ENCODE results near the gene SS18. TPM values are rescaled to one million over a fixed set of nuclear protein-coding genes. Genes with fewer than 3 reads are reported as not detected.
"Not testable (repeated sequence)": the region's sequence is repeated elsewhere in the genome, so short reads cannot be mapped to it uniquely, and the experiment has no call there.

The SS18 gene
- total and polyA plus RNA-seq, 2 of the 13 experiments (the other 11 are each of a cell fraction or from before 2014, with no cell fraction given), result 49.2 to 82.7 TPM

- ATAC-seq (no peak), FAIRE-seq (no peak), DNase-seq (ENCODE audit: low spot score) (no peak)
- Histone ChIP-seq H3K27me3 (ENCODE audit: control insufficient read depth in 1 of 2, insufficient read depth in 2 of 2, low read length in 2 of 2) (peaks cover 0 to 2% of the 10 kb centered on the region in 2 experiments; a peak in 1 of 5 replicates), H4K20me1 (ENCODE audit: insufficient read depth, low read length) (no peaks in the 10 kb centered on the region), H3K36me3 (replicated peaks in 1 of 2; ENCODE audit: control insufficient read depth in 1 of 2, insufficient read depth in 2 of 2, low read length in 2 of 2) (no peaks in the 10 kb centered on the region), H3K9ac (ENCODE audit: insufficient read depth, low read depth, low read length) (no peak within 1 kb of the TSS), H3K4me2 (ENCODE audit: low read depth, low read length) (no peak within 1 kb of the TSS), H3K4me3 (replicated peaks in 1 of 3; ENCODE audit: insufficient read depth in 1 of 3, low read depth in 2 of 3, low read length in 3 of 3) (no peak within 1 kb of the TSS), H3K9me3 (ENCODE audit: low read length) (no peaks in the 10 kb centered on the region), H3K27ac (ENCODE audit: extremely low read length, insufficient read depth, low read length) (no peak within 1 kb of the TSS), H2AFZ (ENCODE audit: low read length) (no peak within 1 kb of the TSS), H3K4me1 (ENCODE audit: insufficient read depth, low read length) (no peaks in the 10 kb centered on the region), H3K79me2 (ENCODE audit: insufficient read depth, low read length) (no peaks in the 10 kb centered on the region)
- intact Hi-C loops (cut with micrococcal nuclease; ENCODE audit: unreplicated experiment), result no loop called here
- POLR2A ChIA-PET, result no interaction called here
- BruUV-seq (replicated peaks), result no TSS peak
- in situ Hi-C loops (cut with HindIII; ENCODE audit: extremely low pct_ligation_motif_present, low pct_unique_long_range_greater_than_20kb), result no loop called here
- 81% methylated on average over 30 of the region's 31 CpGs for WGBS (ENCODE audit: low lambda C conversion rate)
- TF ChIP-seq SALL1 (CRISPR knock-in tag; IDR thresholded peaks at IDR 0.05), result no peak
- TF ChIP-seq YY1 (IDR thresholded peaks at IDR 0.05; ENCODE audit: insufficient read depth, insufficient replicate concordance, low read depth, low read length), result no peak
- TF ChIP-seq, protein P1, sequence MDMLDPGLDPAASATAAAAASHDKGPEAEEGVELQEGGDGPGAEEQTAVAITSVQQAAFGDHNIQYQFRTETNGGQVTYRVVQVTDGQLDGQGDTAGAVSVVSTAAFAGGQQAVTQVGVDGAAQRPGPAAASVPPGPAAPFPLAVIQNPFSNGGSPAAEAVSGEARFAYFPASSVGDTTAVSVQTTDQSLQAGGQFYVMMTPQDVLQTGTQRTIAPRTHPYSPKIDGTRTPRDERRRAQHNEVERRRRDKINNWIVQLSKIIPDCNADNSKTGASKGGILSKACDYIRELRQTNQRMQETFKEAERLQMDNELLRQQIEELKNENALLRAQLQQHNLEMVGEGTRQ (IDR thresholded peaks at IDR 0.05; ENCODE audit: low read depth, low read length), result no peak
- TF ChIP-seq, protein P1 (CRISPR knock-in tag; IDR thresholded peaks at IDR 0.05; ENCODE audit: borderline replicate concordance), result no peak
- TF ChIP-seq KLF9 (CRISPR knock-in tag; IDR thresholded peaks at IDR 0.05; ENCODE audit: low read depth), result no peak
- no peak for TF ChIP-seq SMAD3 (CRISPR knock-in tag; IDR thresholded peaks at IDR 0.05)
- TF ChIP-seq CREB1 (IDR thresholded peaks at IDR 0.05), result no peak
- no peak for TF ChIP-seq CREB1 (CRISPR knock-in tag; IDR thresholded peaks at IDR 0.05)
- TF ChIP-seq, protein P2, sequence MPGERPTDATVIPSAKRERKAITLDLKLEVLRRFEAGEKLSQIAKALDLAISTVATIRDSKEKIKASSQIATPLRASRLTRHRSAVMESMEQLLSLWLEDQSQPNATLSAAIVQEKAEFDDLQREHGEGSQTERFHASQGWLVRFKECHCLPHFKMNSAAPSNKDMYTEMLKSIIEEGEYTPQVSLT (CRISPR knock-in tag; IDR thresholded peaks at IDR 0.05; ENCODE audit: borderline replicate concordance, low read depth), result no peak
- TF ChIP-seq NFKB2 (CRISPR knock-in tag; IDR thresholded peaks at IDR 0.05; ENCODE audit: borderline replicate concordance), result no peak
- CTCF ChIA-PET (ENCODE audit: low intra/inter-chr PET ratio, low total read pairs), result no interaction called here
Measured at GRCh38 chr18:26133652-26134051, 43.2 kb upstream of the SS18 start, which contains the start of gene PSMA8. TSS of gene PSMA8 (plus strand) at chr18:26133869. CDS start at chr18:26133966, 97 bp downstream.

GRCh38 chr18:26128192-26128591 lies 37.8 kb upstream of the SS18 start:
- CTCF ChIA-PET (ENCODE audit: low intra/inter-chr PET ratio, low total read pairs); ATAC-seq; H3K27ac ChIP-seq (ENCODE audit: extremely low read length, insufficient read depth, low read length); BruUV-seq (replicated peaks); H3K27me3 ChIP-seq (ENCODE audit: control insufficient read depth in 1 of 2, insufficient read depth in 2 of 2, low read length in 2 of 2); H3K4me2 ChIP-seq (ENCODE audit: low read depth, low read length); H3K9me3 ChIP-seq (ENCODE audit: low read length); POLR2A ChIA-PET; in situ Hi-C loops (cut with HindIII; ENCODE audit: extremely low pct_ligation_motif_present, low pct_unique_long_range_greater_than_20kb); H3K4me1 ChIP-seq (ENCODE audit: insufficient read depth, low read length); intact Hi-C loops (cut with micrococcal nuclease; ENCODE audit: unreplicated experiment); H2AFZ ChIP-seq (ENCODE audit: low read length); H3K4me3 ChIP-seq (replicated peaks in 1 of 3; ENCODE audit: insufficient read depth in 1 of 3, low read depth in 2 of 3, low read length in 3 of 3); H3K36me3 ChIP-seq (replicated peaks in 1 of 2; ENCODE audit: control insufficient read depth in 1 of 2, insufficient read depth in 2 of 2, low read length in 2 of 2); FAIRE-seq; H3K9ac ChIP-seq (ENCODE audit: insufficient read depth, low read depth, low read length); DNase-seq (ENCODE audit: low spot score); H3K79me2 ChIP-seq (ENCODE audit: insufficient read depth, low read length); H4K20me1 ChIP-seq (ENCODE audit: insufficient read depth, low read length): not testable (repeated sequence)
- 0% methylated on average over 2 of the region's 2 CpGs for WGBS (ENCODE audit: low lambda C conversion rate)

Measured in HepG2 (cell line).